Transverse colon (tissue), 4 donors: ENCODE results near the gene MGLL. TPM values are rescaled to one million over a fixed set of nuclear protein-coding genes. Genes with fewer than 3 reads are reported as not detected.

Source experiments
- DNase-seq: peaks from one replicate; pipeline ENCODE4 v3.0.0-alpha.2; 2019
- H3K27ac ChIP-seq, 4 donors: fragments of 200-600 bp; sonication (generic); 2 replicates each; pipeline ENCODE4 v1.5.1; 2016 to 2018; ENCODE audit warnings: inconsistent platforms in 4 of 4
- H3K27me3 ChIP-seq: fragments of 200-600 bp; sonication (generic); 2 replicates; pipeline ENCODE4 v1.5.1; 2017; ENCODE audit warnings: inconsistent platforms
- H3K36me3 ChIP-seq, 4 donors: fragments of 200-600 bp; sonication (generic); 2 replicates each; pipeline ENCODE4 v1.5.1; 2017 to 2019; ENCODE audit warnings: inconsistent platforms in 4 of 4
- H3K4me1 ChIP-seq, 4 donors: fragments of 200-600 bp; sonication (generic); 2 replicates each; pipeline ENCODE4 v1.5.1; 2017 to 2020; ENCODE audit warnings: inconsistent platforms in 4 of 4
- H3K4me3 ChIP-seq, 4 donors: fragments of 200-600 bp; sonication (generic); 1 replicate in 1 of 4; 2 replicates in 3 of 4; pipeline versions ENCODE4 v1.5.1 to v1.6.1; 2017 to 2019; ENCODE audit warnings: inconsistent platforms in 4 of 4
- H3K9me3 ChIP-seq, 2 donors: fragments of 200-600 bp; sonication (generic); 2 replicates each; pipeline ENCODE4 v1.5.1; 2017 to 2019; ENCODE audit warnings: inconsistent platforms in 2 of 2
- CTCF ChIP-seq, 5 experiments: fragments of 200-600 bp in 3 of 5; fragments of 450-650 bp in 2 of 5; sonication (generic) in 3 of 5; IDR thresholded peaks; 1 replicate in 2 of 5; 2 replicates in 3 of 5; pipeline ENCODE4 v1.5.1; 2016 to 2017; ENCODE audit warnings: antibody characterized with exemption in 5 of 5, inconsistent platforms in 3 of 5, mild to moderate bottlenecking in 2 of 5, moderate library complexity in 1 of 5
- EP300 ChIP-seq: sonication (generic); formaldehyde crosslinking; IDR thresholded peaks from one replicate; pipeline ENCODE4 v1.6.1; 2017; ENCODE audit warnings: antibody characterized with exemption, low read depth
- POLR2A ChIP-seq: fragments of 450-650 bp; IDR thresholded peaks from one replicate; pipeline ENCODE4 v1.6.1; 2016; ENCODE audit warnings: antibody characterized with exemption, mild to moderate bottlenecking, moderate library complexity
- POLR2AphosphoS5 ChIP-seq, 3 donors: sonication (generic); formaldehyde crosslinking; IDR thresholded peaks; one replicate each; pipeline ENCODE4 v1.6.1; 2016; ENCODE audit warnings: antibody characterized with exemption in 3 of 3
- WGBS, 2 donors: methylation state at CpG; one replicate each; pipeline ENCODE4 v1.1.5; 2018; ENCODE audit warnings: low coverage in 1 of 2; 5-methylcytosine and 5-hydroxymethylcytosine counted together
- in situ Hi-C, 4 donors: fragments of 200-750 bp; cut with MboI; loops; one replicate each; pipeline versions ENCODE4 v1.15.0 to v1.15.1; 2017; ENCODE audit warnings: low sequenced_read_pairs in 3 of 4, low pct_ligation_motif_present in 1 of 4, low pct_unique_long_range_greater_than_20kb in 1 of 4
- intact Hi-C: fragments of 100-400 bp; cut with DNase I; formaldehyde crosslinking; loops from one replicate; pipeline ENCODE4 v1.15.1; 2023; ENCODE audit warnings: low total_unique reads
- total RNA-seq, 4 donors: library from RNA; depleted of rRNA; stranded (reverse); fragments of >200 nt; gene quantifications; one replicate each; pipeline ENCODE4 v1.1.0, GENCODE V29; 2016

Gene MGLL
- total RNA-seq, 4 donors from 2014 or later, result 150 to 329 (median 294) TPM

DNA sequence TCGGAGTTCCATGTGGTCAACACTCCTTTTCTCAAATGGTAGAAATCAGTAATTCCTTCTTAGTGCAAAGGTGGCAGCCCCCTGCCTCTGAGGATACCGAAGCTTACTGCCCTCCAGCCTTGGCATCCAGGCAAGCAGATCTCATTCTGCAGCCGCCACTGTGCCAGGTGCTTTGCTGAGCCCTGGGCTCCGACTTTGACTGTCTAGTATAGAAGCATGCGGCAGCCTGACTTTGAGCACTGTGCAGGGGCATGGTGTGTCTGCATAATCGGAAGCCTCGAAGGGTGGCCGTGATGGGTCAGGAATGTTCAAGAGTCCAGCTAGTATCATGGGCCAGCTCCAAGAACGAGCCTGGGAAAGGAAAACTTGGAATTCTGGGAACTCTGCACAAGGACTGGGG lies 109.9 kb downstream of the MGLL start:
- TF ChIP-seq EP300 (no peak), POLR2AphosphoS5 (IDR thresholded peaks at IDR 0.05) (no peak), POLR2A (no peak), CTCF (IDR thresholded peaks at IDR 0.05) (no peak)
- H3K36me3 ChIP-seq, result no peaks in the 10 kb centered on the region
- in situ Hi-C loops, result no loop called here
- no peak overlapping the region for H3K4me3 ChIP-seq
- no peak overlapping the region for H3K27ac ChIP-seq
- no peak for DNase-seq
- H3K4me1 ChIP-seq, result peaks cover 0 to 14% (median 8%) of the 10 kb centered on the region in 4 donors
- intact Hi-C loops, result no loop called here
- no peaks in the 10 kb centered on the region for H3K9me3 ChIP-seq
- 84% methylated on average over 9 of the region's 9 CpGs; no CpG with 5 or more reads in 1 of the 2 donors for WGBS, 2 donors
- no peaks in the 10 kb centered on the region for H3K27me3 ChIP-seq

DNA sequence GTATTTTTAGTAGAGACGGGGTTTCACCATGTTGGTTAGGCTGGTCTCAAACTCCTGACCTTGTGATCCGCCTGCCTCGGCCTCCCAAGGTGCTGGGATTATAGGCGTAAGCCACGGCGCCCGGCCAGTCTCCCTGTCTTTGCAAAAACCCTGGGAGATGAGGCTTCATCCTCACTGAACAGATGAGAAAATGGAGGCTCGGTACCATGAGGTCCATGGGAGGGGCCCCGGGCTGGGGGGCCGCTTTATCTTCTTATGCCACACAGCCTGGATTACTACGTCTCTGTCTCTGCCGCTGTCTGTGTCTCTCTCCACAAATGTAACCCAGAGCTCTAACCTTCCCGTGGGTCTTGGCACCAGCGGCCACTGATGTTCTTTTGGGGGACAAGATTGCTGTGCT lies 110.4 kb downstream of the MGLL start:
- no peak overlapping the region for H3K4me3 ChIP-seq
- intact Hi-C loops, result no loop called here
- H3K9me3 ChIP-seq, result no peaks in the 10 kb centered on the region
- no peak for TF ChIP-seq CTCF (IDR thresholded peaks at IDR 0.05)
- TF ChIP-seq POLR2AphosphoS5 (IDR thresholded peaks at IDR 0.05), result no peak
- no peak for TF ChIP-seq POLR2A
- TF ChIP-seq EP300, result no peak
- H3K4me1 ChIP-seq, result peaks cover 0 to 13% (median 8%) of the 10 kb centered on the region in 4 donors
- no peaks in the 10 kb centered on the region for H3K27me3 ChIP-seq
- H3K36me3 ChIP-seq, result no peaks in the 10 kb centered on the region
- WGBS, 2 donors, result 94 to 100% methylated on average over 2 to 14 of the region's 14 CpGs
- DNase-seq, result no peak
- H3K27ac ChIP-seq, result no peak overlapping the region
- in situ Hi-C loops, result no loop called here

DNA sequence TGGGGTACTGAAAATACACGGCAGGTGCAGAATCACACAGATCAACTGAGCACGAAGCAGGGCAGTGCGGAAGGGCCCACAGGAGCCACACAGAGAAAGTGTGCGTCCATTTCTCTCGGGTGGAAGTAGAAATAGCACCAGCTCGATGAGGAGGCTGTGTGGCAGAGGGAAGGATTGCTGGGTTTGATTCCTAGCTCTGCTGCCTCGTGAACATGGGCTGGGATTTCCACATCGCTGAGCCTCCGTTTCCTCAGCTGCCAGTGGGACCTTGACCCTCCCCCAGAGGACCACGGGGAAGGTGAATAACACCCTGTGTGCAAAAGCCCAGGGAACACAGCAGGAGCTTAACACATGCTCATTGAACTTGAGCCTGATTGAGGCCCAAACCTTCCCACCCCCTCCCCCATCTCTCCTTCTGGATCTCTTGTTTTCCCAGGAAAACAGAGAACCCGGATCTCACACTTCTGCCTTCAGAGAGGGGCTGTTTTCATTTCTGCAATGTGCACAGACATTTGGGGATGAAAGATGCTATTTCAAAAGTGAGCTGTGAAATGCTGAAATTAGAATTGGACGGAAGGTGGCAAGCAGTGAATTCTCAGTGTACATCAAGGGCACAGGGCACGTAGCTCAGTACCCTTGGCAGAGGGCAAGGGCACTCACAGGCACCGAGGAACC lies 111.2 kb downstream of the MGLL start:
- H3K9me3 ChIP-seq, result no peaks in the 10 kb centered on the region
- DNase-seq, result peak; percentile 4
- no peaks in the 10 kb centered on the region for H3K27me3 ChIP-seq
- TF ChIP-seq CTCF (IDR thresholded peaks at IDR 0.05), result no peak
- no peak for TF ChIP-seq POLR2AphosphoS5 (IDR thresholded peaks at IDR 0.05)
- TF ChIP-seq POLR2A, result no peak
- no peak for TF ChIP-seq EP300
- intact Hi-C loops, result no loop called here
- in situ Hi-C loops, result no loop called here
- WGBS, 2 donors, result 68 to 87% methylated on average over 3 to 14 of the region's 14 CpGs
- no peak overlapping the region for H3K4me3 ChIP-seq
- H3K4me1 ChIP-seq, result peaks cover 0 to 13% (median 8%) of the 10 kb centered on the region in 4 donors
- peak overlapping the region in 1 of 4 donors; percentile 28 for H3K27ac ChIP-seq
- no peaks in the 10 kb centered on the region for H3K36me3 ChIP-seq

GRCh38 chr3:127710155-127710941 lies 112.0 kb downstream of the MGLL start:
- 89 to 100% methylated on average over 1 to 18 of the region's 18 CpGs for WGBS, 2 donors
- H3K4me3 ChIP-seq, result no peak overlapping the region
- no peaks in the 10 kb centered on the region for H3K27me3 ChIP-seq
- peak overlapping the region in 2 of 4 donors; percentile 4 to 28 for H3K27ac ChIP-seq
- in situ Hi-C loops, result no loop called here
- peaks cover 0 to 13% (median 8%) of the 10 kb centered on the region in 4 donors for H3K4me1 ChIP-seq
- no peaks in the 10 kb centered on the region for H3K9me3 ChIP-seq
- intact Hi-C loops, result no loop called here
- H3K36me3 ChIP-seq, result no peaks in the 10 kb centered on the region
- TF ChIP-seq CTCF (IDR thresholded peaks at IDR 0.05) (no peak), POLR2AphosphoS5 (IDR thresholded peaks at IDR 0.05) (no peak), POLR2A (no peak), EP300 (no peak)
- peak; percentile 8 for DNase-seq
